SJSA1 (cell line): ENCODE results near the gene HBEGF. TPM values are rescaled to one million over a fixed set of nuclear protein-coding genes. Genes with fewer than 3 reads are reported as not detected.

Experiments used
- total RNA-seq: library from RNA; depleted of rRNA; stranded (reverse); fragments of >200 nt; shearing (Covaris generic); gene quantifications from 2 replicates; pipeline ENCODE4 v1.2.3, GENCODE V29; 2014; rRNA removed

The HBEGF gene
- total RNA-seq, 1 experiment from 2014 or later = 44.2 TPM

Other genes with a start within 250 kb of the HBEGF start
- gene PURA, start 232.5 kb downstream of the HBEGF start, total RNA-seq = 13.3 and 16.7 TPM in 2 replicates
- 4.7 and 5.5 TPM in 2 replicates for gene IGIP, start 220.7 kb downstream of the HBEGF start, total RNA-seq
- 12.6 and 17.5 TPM in 2 replicates for gene CYSTM1, start 171.4 kb downstream of the HBEGF start, total RNA-seq
- 200 and 218 TPM in 2 replicates for gene PFDN1, start 43.5 kb downstream of the HBEGF start, total RNA-seq
- gene SLC4A9, start 13.6 kb upstream of the HBEGF start, total RNA-seq = not detected in 2 replicates
- gene ANKHD1, start 55.2 kb upstream of the HBEGF start, total RNA-seq = 63.7 and 82.0 TPM in 2 replicates
- gene EIF4EBP3, start 201.1 kb upstream of the HBEGF start, total RNA-seq = 1.4 TPM in 1 of 2 replicates, not detected in the other
- 76.0 and 81.9 TPM in 2 replicates for gene SRA1, start 210.9 kb upstream of the HBEGF start, total RNA-seq
- 12.0 and 16.2 TPM in 2 replicates for gene APBB3, start 218.0 kb upstream of the HBEGF start, total RNA-seq
- gene SLC35A4, start 218.2 kb upstream of the HBEGF start, total RNA-seq = 56.7 and 65.8 TPM in 2 replicates